Naive thymus-derived CD4-positive, alpha-beta T cell (primary cell): ENCODE data around the gene PDE4D. TPM values are rescaled to one million over a fixed set of nuclear protein-coding genes. Genes with fewer than 3 reads are reported as not detected.

Experiments
- ATAC-seq: fragments of 150-1000 bp; cut with Tn5 transposase; 2 replicates; pipeline ENCODE4 v1.10.0; 2021; ENCODE audit warnings: mild to moderate bottlenecking, moderate library complexity
- CTCF ChIA-PET: fragments of 350-600 bp; sonication (Branson Sonifier 250); formaldehyde crosslinking; loops from one replicate; lab custom pipeline; 2021; ENCODE audit warnings: antibody characterized with exemption; lab: Charles Lee
- POLR2A ChIA-PET: fragments of 350-600 bp; sonication (Branson Sonifier 250); formaldehyde crosslinking; loops from one replicate; lab custom pipeline; 2021; ENCODE audit warnings: antibody characterized with exemption, inconsistent platforms; lab: Charles Lee
- DNase-seq, 9 donors: peaks; one replicate each; pipeline versions ENCODE4 v3.0.0 to v3.0.0-alpha.2; 2020 to 2022; ENCODE audit warnings: mixed read lengths in 1 of 9
- H3K27ac ChIP-seq: one replicate; pipeline ENCODE4 v1.7.0; 2013; ENCODE audit warnings: mild to moderate bottlenecking, low read depth, low read length, moderate library complexity
- H3K27me3 ChIP-seq, 2 donors: one replicate each; pipeline ENCODE4 v1.7.0; 2013; ENCODE audit warnings: low read length in 2 of 2, mild to moderate bottlenecking in 2 of 2, moderate library complexity in 2 of 2; ENCODE audit not compliant: control insufficient read depth in 2 of 2, insufficient read depth in 2 of 2
- H3K36me3 ChIP-seq, 3 experiments: 1 replicate in 2 of 3; 2 replicates in 1 of 3; pipeline ENCODE4 v1.7.0; 2013; ENCODE audit warnings: low read length in 3 of 3, mild to moderate bottlenecking in 3 of 3, moderate library complexity in 1 of 3; ENCODE audit not compliant: insufficient read depth in 3 of 3, control insufficient read depth in 2 of 3
- H3K4me1 ChIP-seq, 2 donors: one replicate each; pipeline ENCODE4 v1.7.0; 2013; ENCODE audit warnings: low read length in 2 of 2, mild to moderate bottlenecking in 2 of 2, moderate library complexity in 1 of 2; ENCODE audit not compliant: control insufficient read depth in 2 of 2, insufficient read depth in 2 of 2
- H3K4me3 ChIP-seq: 2 replicates; pipeline ENCODE4 v1.7.0; 2013; ENCODE audit warnings: mild to moderate bottlenecking, low read length
- H3K9me3 ChIP-seq, 3 experiments: 1 replicate in 2 of 3; 2 replicates in 1 of 3; pipeline ENCODE4 v1.7.0; 2013; ENCODE audit warnings: low read length in 3 of 3; ENCODE audit not compliant: control insufficient read depth in 2 of 3
- H3K27ac Mint-ChIP-seq, 9 donors: one replicate each; pipeline ENCODE4 v1.8.0; 2020 to 2022; ENCODE audit warnings: mixed read lengths in 9 of 9, mild to moderate bottlenecking in 8 of 9, moderate library complexity in 5 of 9, inconsistent platforms in 2 of 9
- H3K27me3 Mint-ChIP-seq, 5 donors: one replicate each; pipeline ENCODE4 v1.8.0; 2021 to 2022; ENCODE audit warnings: mixed read lengths in 5 of 5, mild to moderate bottlenecking in 1 of 5
- H3K36me3 Mint-ChIP-seq, 5 donors: one replicate each; pipeline ENCODE4 v1.8.0; 2020 to 2022; ENCODE audit warnings: mixed read lengths in 5 of 5, mild to moderate bottlenecking in 3 of 5, inconsistent platforms in 1 of 5
- H3K4me1 Mint-ChIP-seq, 7 donors: one replicate each; pipeline ENCODE4 v1.8.0; 2020 to 2022; ENCODE audit warnings: mixed read lengths in 7 of 7, mild to moderate bottlenecking in 3 of 7, inconsistent platforms in 1 of 7
- H3K4me3 Mint-ChIP-seq, 10 donors: one replicate each; pipeline ENCODE4 v1.8.0; 2020 to 2022; ENCODE audit warnings: mild to moderate bottlenecking in 10 of 10, mixed read lengths in 10 of 10, moderate library complexity in 6 of 10, inconsistent platforms in 2 of 10
- H3K9me3 Mint-ChIP-seq, 11 donors: one replicate each; pipeline ENCODE4 v1.8.0; 2020 to 2022; ENCODE audit warnings: mixed read lengths in 11 of 11, mild to moderate bottlenecking in 4 of 11, inconsistent platforms in 1 of 11, moderate library complexity in 1 of 11
- intact Hi-C, 2 donors: fragments of 100-400 bp; cut with micrococcal nuclease; formaldehyde crosslinking; loops; one replicate each; pipeline ENCODE4 v1.15.1; 2023
- polyA plus RNA-seq, 2 donors: library from polyadenylated mRNA; unstranded; fragments of 300-500 nt; fragmentation: Illumina TruSeq; gene quantifications; one replicate each; pipeline ENCODE4 v1.2.3, GENCODE V29; 2021
- total RNA-seq, 6 experiments: library from RNA in 5 of 6; stranded (reverse) in 5 of 6; gene quantifications; 1 replicate in 5 of 6; 2 replicates in 1 of 6; pipeline ENCODE4 v1.2.3 and lab custom pipeline; 2021 to 2026

Gene PDE4D
- total and polyA plus RNA-seq, 7 experiments from 2014 or later: 4.9 to 102 (median 38.8) TPM

GRCh38 chr5:59140133-59140532 lies 753.4 kb downstream of the PDE4D start:
- Histone ChIP-seq H3K36me3 (no peaks in the 10 kb centered on the region), H3K4me3 (no peak overlapping the region), H3K9me3 (no peaks in the 10 kb centered on the region), H3K27me3 (no peaks in the 10 kb centered on the region), H3K27ac (no peak overlapping the region), H3K4me1 (no peaks in the 10 kb centered on the region)
- POLR2A ChIA-PET: interaction anchor here (0.8 kb wide), 1 partner anchor 13 kb away, joined by 3 read pairs; no protein-coding TSS in a partner anchor
- ATAC-seq: no peak
- no peak for DNase-seq
- H3K36me3 Mint-ChIP-seq: peaks cover 0 to 8% (median 0%) of the 10 kb centered on the region in 5 donors
- peaks cover 0 to 8% (median 0%) of the 10 kb centered on the region in 11 donors for H3K9me3 Mint-ChIP-seq
- no peak overlapping the region for H3K4me3 Mint-ChIP-seq
- peaks cover 0 to under 1% (median 0%) of the 10 kb centered on the region in 5 donors for H3K27me3 Mint-ChIP-seq
- CTCF ChIA-PET: no interaction called here
- H3K27ac Mint-ChIP-seq: no peak overlapping the region
- peaks cover 0 to 35% (median 0%) of the 10 kb centered on the region in 7 donors for H3K4me1 Mint-ChIP-seq
- intact Hi-C loops: no loop called here

- H3K9me3 Mint-ChIP-seq: peaks cover 0 to 10% (median 0%) of the 10 kb centered on the region in 11 donors
- Histone ChIP-seq H3K9me3 (no peaks in the 10 kb centered on the region), H3K36me3 (no peaks in the 10 kb centered on the region), H3K27me3 (no peaks in the 10 kb centered on the region), H3K27ac (no peak overlapping the region), H3K4me3 (no peak overlapping the region), H3K4me1 (no peaks in the 10 kb centered on the region)
- no peaks in the 10 kb centered on the region for H3K27me3 Mint-ChIP-seq
- H3K4me1 Mint-ChIP-seq: peaks cover 0 to 38% (median 2%) of the 10 kb centered on the region in 7 donors
- H3K36me3 Mint-ChIP-seq: peaks cover 0 to 9% (median 0%) of the 10 kb centered on the region in 5 donors
- intact Hi-C loops: no loop called here
- no peak overlapping the region for H3K27ac Mint-ChIP-seq
- ChIA-PET POLR2A (interaction anchor here (0.6 kb wide), 1 partner anchor 12 kb away, joined by 3 read pairs; no protein-coding TSS in a partner anchor), CTCF (no interaction called here)
- H3K4me3 Mint-ChIP-seq: no peak overlapping the region
- ATAC-seq (no peak), DNase-seq (no peak)
These were observed 753.8 kb downstream of the PDE4D start for GRCh38 chr5:59139695-59140094.

GRCh38 chr5:59138509-59138908 lies 755.0 kb downstream of the PDE4D start:
- H3K27me3 ChIP-seq: no peaks in the 10 kb centered on the region
- Mint-ChIP-seq H3K27ac (no peak overlapping the region), H3K36me3 (peaks cover 0 to 17% (median 0%) of the 10 kb centered on the region in 5 donors), H3K9me3 (peaks cover 0 to 16% (median 0%) of the 10 kb centered on the region in 11 donors), H3K4me3 (no peak overlapping the region), H3K27me3 (no peaks in the 10 kb centered on the region), H3K4me1 (peaks cover 0 to 45% (median 9%) of the 10 kb centered on the region in 7 donors)
- ChIA-PET POLR2A (interaction anchor here (0.7 to 1.1 kb wide), 2 partner anchors 11 to 15 kb away, joined by 3 to 4 read pairs; no protein-coding TSS in a partner anchor), CTCF (interaction anchor here (0.6 kb wide), 3 partner anchors 10 to 215 kb away, joined by 3 read pairs; no protein-coding TSS in a partner anchor)
- no peaks in the 10 kb centered on the region for H3K9me3 ChIP-seq
- H3K27ac ChIP-seq: no peak overlapping the region
- no peak for ATAC-seq
- no peak overlapping the region for H3K4me3 ChIP-seq
- no peaks in the 10 kb centered on the region for H3K4me1 ChIP-seq
- intact Hi-C loops: no loop called here
- no peak for DNase-seq
- no peaks in the 10 kb centered on the region for H3K36me3 ChIP-seq

GRCh38 chr5:59137846-59138245 lies 755.7 kb downstream of the PDE4D start:
- Histone ChIP-seq H3K27me3 (no peaks in the 10 kb centered on the region), H3K36me3 (no peaks in the 10 kb centered on the region), H3K27ac (no peak overlapping the region), H3K4me1 (no peaks in the 10 kb centered on the region), H3K4me3 (no peak overlapping the region), H3K9me3 (no peaks in the 10 kb centered on the region)
- Mint-ChIP-seq H3K9me3 (peaks cover 0 to 16% (median 0%) of the 10 kb centered on the region in 11 donors), H3K36me3 (peaks cover 0 to 21% (median 0%) of the 10 kb centered on the region in 5 donors), H3K4me1 (peaks cover 0 to 47% (median 9%) of the 10 kb centered on the region in 7 donors), H3K27ac (no peak overlapping the region), H3K4me3 (no peak overlapping the region), H3K27me3 (no peaks in the 10 kb centered on the region)
- ChIA-PET CTCF (interaction anchor here (0.6 to 2.2 kb wide), 2 partner anchors 10 to 214 kb away, joined by 3 to 4 read pairs; no protein-coding TSS in a partner anchor), POLR2A (interaction anchor here (1.1 kb wide), 1 partner anchor 11 kb away, joined by 3 read pairs; no protein-coding TSS in a partner anchor)
- intact Hi-C loops: no loop called here
- DNase-seq: no peak
- ATAC-seq: no peak

GRCh38 chr5:59136549-59136948 lies 757.0 kb downstream of the PDE4D start:
- no peaks in the 10 kb centered on the region for H3K27me3 Mint-ChIP-seq
- Histone ChIP-seq H3K27ac (no peak overlapping the region), H3K36me3 (no peaks in the 10 kb centered on the region), H3K4me3 (no peak overlapping the region), H3K9me3 (no peaks in the 10 kb centered on the region), H3K27me3 (no peaks in the 10 kb centered on the region), H3K4me1 (peaks cover 0 to 3% of the 10 kb centered on the region in 2 donors)
- intact Hi-C loops: no loop called here
- H3K27ac Mint-ChIP-seq: no peak overlapping the region
- CTCF ChIA-PET: interaction anchor here (2.2 kb wide), 1 partner anchor 9 kb away, joined by 4 read pairs; no protein-coding TSS in a partner anchor
- POLR2A ChIA-PET: interaction anchor here (3.7 kb wide), 1 partner anchor 12 kb away, joined by 16 read pairs; no protein-coding TSS in a partner anchor
- H3K36me3 Mint-ChIP-seq: peaks cover 0 to 27% (median 0%) of the 10 kb centered on the region in 5 donors
- H3K4me1 Mint-ChIP-seq: peaks cover 0 to 49% (median 19%) of the 10 kb centered on the region in 7 donors
- H3K4me3 Mint-ChIP-seq: no peak overlapping the region
- H3K9me3 Mint-ChIP-seq: peaks cover 0 to 16% (median 0%) of the 10 kb centered on the region in 11 donors
- ATAC-seq (no peak), DNase-seq (no peak)

GRCh38 chr5:59134471-59135163 lies 758.9 kb downstream of the PDE4D start:
- ChIA-PET POLR2A (interaction anchor here (0.7 to 3.7 kb wide), 4 partner anchors 10 to 99 kb away, joined by 3 to 16 read pairs (median 7); no protein-coding TSS in a partner anchor), CTCF (interaction anchor here (0.6 to 1.0 kb wide), 5 partner anchors 12 to 100 kb away, joined by 3 to 4 read pairs (median 3); no protein-coding TSS in a partner anchor)
- Mint-ChIP-seq H3K4me3 (no peak overlapping the region), H3K27ac (peak overlapping the region in 4 of 9 donors; percentile 18 to 64 (median 38)), H3K9me3 (peaks cover 0 to 10% (median 0%) of the 10 kb centered on the region in 11 donors), H3K27me3 (no peaks in the 10 kb centered on the region), H3K36me3 (peaks cover 0 to 26% (median 0%) of the 10 kb centered on the region in 5 donors), H3K4me1 (peaks cover 0 to 50% (median 23%) of the 10 kb centered on the region in 7 donors)
- DNase-seq (no peak), ATAC-seq (no peak)
- intact Hi-C loops: no loop called here
- H3K4me3 ChIP-seq: no peak overlapping the region
- no peak overlapping the region for H3K27ac ChIP-seq
- H3K36me3 ChIP-seq: no peaks in the 10 kb centered on the region
- H3K4me1 ChIP-seq: peaks cover 3 to 5% of the 10 kb centered on the region in 2 donors
- no peaks in the 10 kb centered on the region for H3K27me3 ChIP-seq
- no peaks in the 10 kb centered on the region for H3K9me3 ChIP-seq
